HUES48 (cell line): ENCODE data around the gene MBD6.

ENCODE experiments used
- H3K27ac ChIP-seq: one replicate; pipeline ENCODE4 v1.7.0; 2013; ENCODE audit warnings: low read depth, low read length, inconsistent platforms
- H3K27me3 ChIP-seq: 2 replicates; pipeline ENCODE4 v1.6.1; 2013; ENCODE audit warnings: mild to moderate bottlenecking, low read length; ENCODE audit not compliant: control insufficient read depth, insufficient read depth
- H3K36me3 ChIP-seq: 2 replicates; pipeline ENCODE4 v1.6.1; 2013; ENCODE audit warnings: low read length; ENCODE audit not compliant: control insufficient read depth, insufficient read depth
- H3K4me1 ChIP-seq: 2 replicates; pipeline ENCODE4 v1.6.1; 2013; ENCODE audit warnings: mild to moderate bottlenecking, low read length; ENCODE audit not compliant: control insufficient read depth, insufficient read depth
- H3K4me3 ChIP-seq: 2 replicates; pipeline ENCODE4 v1.5.1; 2013; ENCODE audit warnings: mild to moderate bottlenecking, low read depth, low read length
- H3K9ac ChIP-seq: 2 replicates; pipeline ENCODE4 v1.6.1; 2013; ENCODE audit warnings: mild to moderate bottlenecking, low read depth, low read length, moderate library complexity
- H3K9me3 ChIP-seq: 2 replicates; pipeline ENCODE4 v1.6.1; 2013; ENCODE audit warnings: low read length; ENCODE audit not compliant: control insufficient read depth, insufficient read depth

MBD6 gene

DNA sequence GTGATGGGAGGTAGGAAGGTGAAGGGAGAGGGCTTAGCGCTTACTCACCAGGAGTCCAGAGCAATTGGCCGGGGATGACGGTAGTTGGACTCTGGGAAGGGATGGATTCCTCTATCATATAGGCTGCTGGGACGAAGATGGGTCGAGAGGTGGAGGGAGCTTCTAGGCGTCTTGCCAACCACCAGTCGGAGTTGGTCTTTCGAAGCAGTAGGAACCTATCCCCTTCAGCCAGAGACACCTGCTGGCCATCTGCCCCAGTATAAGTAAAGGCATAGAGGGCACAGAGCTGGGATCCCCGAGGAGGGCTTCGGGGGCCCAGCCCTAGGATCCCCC is 43.6 kb upstream of the MBD6 start:
- H3K27me3 ChIP-seq, result peaks cover 36% of the 10 kb centered on the region
- H3K27ac ChIP-seq, result no peak overlapping the region
- no peaks in the 10 kb centered on the region for H3K9me3 ChIP-seq
- H3K4me3 ChIP-seq, result no peak overlapping the region
- no peak overlapping the region for H3K9ac ChIP-seq
- no peaks in the 10 kb centered on the region for H3K36me3 ChIP-seq
- peaks cover 34% of the 10 kb centered on the region for H3K4me1 ChIP-seq

DNA sequence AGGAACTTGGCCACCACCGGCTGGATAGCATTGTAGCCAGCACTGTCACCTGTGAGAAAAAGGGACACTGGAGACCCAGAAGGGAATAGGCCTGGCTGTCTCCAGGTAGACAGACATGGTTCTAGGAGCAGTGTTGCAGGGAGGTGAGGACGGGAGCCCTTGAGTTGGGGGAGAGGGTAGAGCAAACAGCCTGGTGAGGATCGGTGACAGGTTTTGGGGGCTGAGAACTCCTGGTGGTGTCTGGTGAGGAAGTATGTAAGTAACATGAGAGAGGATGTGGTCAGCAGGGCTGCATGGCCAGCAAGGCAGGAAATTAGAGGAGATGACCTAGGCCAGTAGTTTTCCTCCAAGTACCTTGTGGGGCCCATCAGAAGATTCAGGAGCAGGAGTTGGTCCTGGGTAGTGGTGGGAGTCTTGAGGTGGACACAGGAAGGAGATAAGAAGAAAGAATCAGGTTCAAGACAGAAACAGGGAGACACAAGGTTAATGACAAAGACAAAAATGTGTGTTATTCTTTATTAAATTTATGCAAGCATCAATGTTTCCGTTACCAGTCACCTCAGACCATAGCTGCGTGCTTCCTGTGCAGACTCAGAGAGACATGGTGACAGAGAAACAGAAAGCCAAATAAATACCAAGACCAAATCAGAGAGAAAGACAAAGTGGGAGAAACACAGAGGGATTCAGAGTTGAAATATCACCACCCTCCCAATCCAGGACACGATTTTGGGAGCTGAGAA is 43.1 kb upstream of the MBD6 start, which contains the start of gene ARHGAP9:
Gene ARHGAP9 (minus strand): TSS at position 491 of the 740 bp plus-strand sequence. CDS start 460 bp downstream, at position 31.
- H3K4me1 ChIP-seq, result peaks cover 34% of the 10 kb centered on the region
- H3K27ac ChIP-seq, result no peak within 1 kb of the TSS
- no peak within 1 kb of the TSS for H3K9ac ChIP-seq
- no peaks in the 10 kb centered on the region for H3K9me3 ChIP-seq
- no peaks in the 10 kb centered on the region for H3K36me3 ChIP-seq
- peaks cover 30% of the 10 kb centered on the region for H3K27me3 ChIP-seq
- no peak within 1 kb of the TSS for H3K4me3 ChIP-seq

DNA sequence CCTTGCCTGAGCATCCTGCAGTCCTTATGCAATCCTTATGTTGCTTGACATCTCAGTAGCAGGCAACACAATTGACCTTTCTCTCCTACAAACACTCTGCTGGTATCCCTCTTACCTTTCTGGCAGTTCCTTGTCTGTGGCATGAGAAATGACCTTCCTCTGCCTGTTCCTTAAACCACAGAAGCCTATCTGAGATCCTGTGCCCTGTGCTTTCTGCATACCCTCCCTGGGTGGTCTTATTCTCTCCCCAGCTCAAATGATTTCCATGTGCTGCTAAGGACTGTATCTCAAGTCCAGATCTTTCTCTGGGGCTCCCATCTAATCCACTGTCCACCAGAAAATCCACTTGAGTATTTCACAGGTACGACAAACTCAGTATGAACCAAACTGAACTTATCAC is 41.0 kb upstream of the MBD6 start:
- no peaks in the 10 kb centered on the region for H3K36me3 ChIP-seq
- H3K4me3 ChIP-seq, result no peak overlapping the region
- H3K4me1 ChIP-seq, result peaks cover 20% of the 10 kb centered on the region
- no peak overlapping the region for H3K9ac ChIP-seq
- peaks cover 9% of the 10 kb centered on the region for H3K27me3 ChIP-seq
- H3K9me3 ChIP-seq, result no peaks in the 10 kb centered on the region
- H3K27ac ChIP-seq, result no peak overlapping the region

DNA sequence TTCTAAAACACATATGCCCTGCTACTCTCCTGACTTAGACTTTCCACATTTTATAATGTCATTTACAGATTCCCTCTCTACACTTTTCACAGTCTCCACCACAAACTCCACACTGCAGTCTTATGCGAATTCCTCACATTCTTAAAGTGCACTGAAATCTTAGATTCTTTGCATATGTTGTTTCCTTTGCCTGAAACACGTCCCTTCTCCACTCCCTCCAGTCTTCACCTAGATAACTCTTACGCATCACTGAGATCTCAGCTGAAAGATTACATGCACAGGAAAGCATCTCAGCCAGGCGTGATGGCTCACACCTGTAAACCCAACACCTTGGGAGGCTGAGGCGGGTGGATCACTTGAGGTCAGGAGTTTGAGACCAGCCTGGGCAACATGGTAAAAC is 39.2 kb upstream of the MBD6 start:
- H3K9me3 ChIP-seq, result no peaks in the 10 kb centered on the region
- H3K27me3 ChIP-seq, result no peaks in the 10 kb centered on the region
- no peaks in the 10 kb centered on the region for H3K36me3 ChIP-seq
- H3K27ac ChIP-seq, result no peak overlapping the region
- H3K4me1 ChIP-seq, result peaks cover 12% of the 10 kb centered on the region
- no peak overlapping the region for H3K9ac ChIP-seq
- H3K4me3 ChIP-seq, result no peak overlapping the region

DNA sequence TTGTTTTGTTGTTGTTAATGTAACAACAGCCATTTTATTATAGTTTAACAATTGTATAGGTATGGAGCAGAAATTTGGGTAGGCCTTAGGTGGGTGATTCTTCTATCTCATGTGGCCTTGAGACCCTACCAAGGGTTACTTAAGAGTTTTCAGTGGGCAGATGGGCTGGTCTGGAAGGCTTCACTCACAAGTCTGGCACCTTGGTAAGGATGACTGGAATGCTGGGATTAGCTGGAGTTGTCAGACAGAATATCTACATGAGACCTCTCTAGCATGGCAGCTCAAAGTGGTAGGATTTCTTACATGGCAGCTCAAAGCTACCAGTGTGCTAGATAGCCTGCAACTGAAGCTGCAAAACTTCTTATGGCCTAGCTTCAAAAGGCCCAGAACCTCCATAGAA is 36.9 kb upstream of the MBD6 start:
- peaks cover 20% of the 10 kb centered on the region for H3K36me3 ChIP-seq
- no peaks in the 10 kb centered on the region for H3K27me3 ChIP-seq
- H3K4me1 ChIP-seq, result peaks cover 17% of the 10 kb centered on the region
- no peak overlapping the region for H3K4me3 ChIP-seq
- H3K9me3 ChIP-seq, result no peaks in the 10 kb centered on the region
- no peak overlapping the region for H3K9ac ChIP-seq
- H3K27ac ChIP-seq, result no peak overlapping the region

DNA sequence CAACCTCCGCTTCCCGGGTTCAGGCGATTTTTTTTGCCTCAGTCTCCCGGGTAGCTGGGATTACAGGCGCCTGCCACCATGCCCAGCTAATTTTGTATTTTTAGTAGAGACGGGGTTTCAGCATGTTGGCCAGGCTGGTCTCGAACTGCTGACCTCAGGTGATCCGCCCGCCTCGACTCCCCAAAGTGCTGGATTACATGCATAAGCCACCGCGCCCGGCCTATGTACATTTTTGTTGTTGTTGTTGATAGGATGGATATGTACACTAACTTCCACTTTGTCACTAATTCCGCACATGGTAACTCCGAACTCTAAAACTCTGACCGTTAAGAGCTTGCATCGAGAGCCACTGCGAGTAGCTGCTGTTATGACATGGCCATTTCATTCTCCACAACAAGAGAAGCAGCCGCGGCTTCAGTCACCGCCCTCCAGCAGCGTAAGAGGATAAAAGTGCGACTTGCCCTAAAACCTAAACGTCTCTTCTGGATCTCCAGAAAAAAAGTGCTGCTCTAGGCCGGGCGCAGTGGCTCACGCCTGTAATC is 35.5 kb upstream of the MBD6 start:
- Histone ChIP-seq H3K36me3 (peaks cover 32% of the 10 kb centered on the region), H3K27ac (no peak overlapping the region), H3K9me3 (no peaks in the 10 kb centered on the region), H3K4me3 (no peak overlapping the region; the same call in 1 of the 2 replicates), H3K27me3 (no peaks in the 10 kb centered on the region), H3K4me1 (peaks cover 12% of the 10 kb centered on the region; the same call in 1 of the 2 replicates), H3K9ac (no peak overlapping the region)

DNA sequence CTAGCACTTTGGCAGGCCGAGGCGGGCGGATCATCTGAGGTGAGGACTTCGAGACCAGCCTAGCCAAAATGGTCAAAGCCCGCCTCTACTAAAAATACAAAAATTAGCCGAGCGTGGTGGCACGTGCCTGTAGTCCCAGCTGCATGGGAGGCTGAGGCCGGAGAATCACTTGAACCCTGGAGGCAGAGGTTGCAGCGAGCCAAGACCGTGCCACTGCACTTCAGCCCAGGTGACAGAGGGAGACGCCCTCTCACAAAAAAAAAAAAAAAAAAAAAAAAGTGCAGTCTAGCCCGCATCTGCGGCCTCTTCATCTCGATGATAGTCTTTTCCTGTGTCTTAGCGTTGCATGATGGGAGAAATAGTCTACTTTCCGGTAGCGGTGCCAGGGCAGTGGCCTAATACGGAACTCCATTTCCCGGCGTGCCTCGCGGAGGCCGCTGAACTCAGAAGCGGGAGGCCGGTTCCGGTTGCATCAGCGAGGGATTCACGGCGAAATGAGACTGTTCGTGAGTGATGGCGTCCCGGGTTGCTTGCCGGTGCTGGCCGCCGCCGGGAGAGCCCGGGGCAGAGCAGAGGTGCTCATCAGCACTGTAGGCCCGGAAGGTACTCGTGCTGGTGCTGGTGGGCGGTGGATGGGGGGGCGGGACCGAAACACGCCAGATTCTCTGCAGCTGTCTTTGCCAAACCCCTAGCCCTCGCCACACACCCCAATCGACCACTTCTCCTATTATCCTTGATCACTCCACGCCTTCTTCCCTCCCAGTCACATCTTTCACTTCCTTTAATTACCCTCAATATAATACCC is 34.8 kb upstream of the MBD6 start, which contains the start of gene MARS1:
Gene MARS1 (plus strand): TSS at position 472 of the 805 bp plus-strand sequence. CDS start 23 bp downstream, at position 495.
- Histone ChIP-seq H3K4me3 (peak within 1 kb of the TSS; percentile 91), H3K27me3 (no peaks in the 10 kb centered on the region), H3K9me3 (peaks cover 2% of the 10 kb centered on the region; the same call in 1 of the 2 replicates), H3K27ac (peak within 1 kb of the TSS; percentile 93), H3K36me3 (peaks cover 38% of the 10 kb centered on the region), H3K9ac (peak within 1 kb of the TSS; percentile 97), H3K4me1 (peaks cover 12% of the 10 kb centered on the region; the same call in 1 of the 2 replicates)

DNA sequence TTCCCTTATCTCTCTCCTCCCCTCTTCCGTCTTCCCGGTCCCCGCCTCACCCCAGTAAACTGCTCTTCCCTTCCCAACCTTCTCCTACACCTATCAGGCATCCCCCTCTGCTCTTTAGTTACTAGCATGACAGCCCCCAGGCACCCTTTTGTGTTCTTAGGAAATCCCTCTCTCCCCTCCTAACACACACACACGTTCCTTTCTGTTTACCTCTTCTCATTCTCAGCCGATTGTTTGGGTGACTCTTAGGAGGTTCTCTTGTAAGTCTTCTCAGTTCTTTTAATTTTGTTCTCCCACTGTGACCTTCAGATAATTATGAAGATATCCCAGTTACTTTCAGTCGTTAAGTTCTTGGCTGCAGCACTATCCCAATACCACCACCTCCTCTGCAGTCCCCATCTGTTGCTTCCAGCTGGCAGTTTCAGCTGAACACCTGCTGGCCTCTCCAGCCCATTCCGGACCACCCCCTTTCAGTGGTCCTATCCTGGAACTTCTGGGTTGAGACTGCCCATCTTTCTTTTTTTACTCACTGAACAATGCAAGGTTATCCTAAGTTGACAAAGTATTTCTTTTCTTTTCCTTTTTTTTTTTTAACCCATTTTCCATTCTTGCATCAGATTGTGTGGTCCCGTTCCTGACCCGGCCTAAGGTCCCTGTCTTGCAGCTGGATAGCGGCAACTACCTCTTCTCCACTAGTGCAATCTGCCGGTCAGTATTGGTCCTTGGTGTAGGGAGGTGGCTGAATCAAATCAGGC is 34.0 kb upstream of the MBD6 start:
- Histone ChIP-seq H3K36me3 (peaks cover 41% of the 10 kb centered on the region), H3K4me3 (peak overlapping the region; percentile 91), H3K27ac (peak overlapping the region; percentile 93), H3K4me1 (peaks cover 5% of the 10 kb centered on the region; the same call in 1 of the 2 replicates), H3K9me3 (peaks cover 5% of the 10 kb centered on the region; the same call in 1 of the 2 replicates), H3K9ac (peak overlapping the region; percentile 97), H3K27me3 (no peaks in the 10 kb centered on the region)

DNA sequence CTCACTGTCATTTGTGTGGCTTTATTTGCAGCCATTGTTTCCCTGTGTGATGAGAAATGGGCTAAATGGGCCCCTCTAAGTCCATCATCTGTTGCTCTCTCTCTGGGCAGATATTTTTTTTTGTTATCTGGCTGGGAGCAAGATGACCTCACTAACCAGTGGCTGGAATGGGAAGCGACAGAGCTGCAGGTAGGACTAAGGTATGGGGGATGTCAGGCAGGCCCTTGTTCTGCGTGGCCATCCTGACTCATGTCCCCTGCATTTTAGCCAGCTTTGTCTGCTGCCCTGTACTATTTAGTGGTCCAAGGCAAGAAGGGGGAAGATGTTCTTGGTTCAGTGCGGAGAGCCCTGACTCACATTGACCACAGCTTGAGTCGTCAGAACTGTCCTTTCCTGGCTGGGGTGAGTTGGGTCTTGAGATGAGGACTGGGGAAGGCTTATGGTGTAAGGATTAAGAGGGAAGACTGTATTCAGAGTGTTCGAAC is 33.4 kb upstream of the MBD6 start:
- peaks cover 45% of the 10 kb centered on the region for H3K36me3 ChIP-seq
- peak overlapping the region; percentile 91 for H3K4me3 ChIP-seq
- no peak overlapping the region for H3K27ac ChIP-seq
- H3K9ac ChIP-seq, result peak overlapping the region; percentile 97; the same call in 1 of the 2 replicates
- peaks cover 5% of the 10 kb centered on the region; the same call in 1 of the 2 replicates for H3K4me1 ChIP-seq
- H3K27me3 ChIP-seq, result no peaks in the 10 kb centered on the region
- peaks cover 5% of the 10 kb centered on the region; the same call in 1 of the 2 replicates for H3K9me3 ChIP-seq

DNA sequence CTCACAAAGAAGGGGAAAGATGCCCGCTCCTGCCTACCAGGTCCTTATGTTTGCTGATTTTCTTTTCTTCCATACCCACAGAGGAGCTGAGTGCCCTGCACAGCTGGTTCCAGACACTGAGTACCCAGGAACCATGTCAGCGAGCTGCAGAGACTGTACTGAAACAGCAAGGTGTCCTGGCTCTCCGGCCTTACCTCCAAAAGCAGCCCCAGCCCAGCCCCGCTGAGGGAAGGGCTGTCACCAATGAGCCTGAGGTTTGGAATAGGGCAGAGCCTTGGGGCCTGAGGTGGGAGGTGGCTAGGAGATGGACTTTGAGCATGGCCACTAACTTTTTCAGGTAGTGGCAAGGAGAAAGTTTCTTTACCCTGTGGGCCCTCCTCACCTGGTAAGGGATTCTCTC is 32.5 kb upstream of the MBD6 start:
- Histone ChIP-seq H3K9ac (no peak overlapping the region), H3K4me1 (peaks cover 5% of the 10 kb centered on the region; the same call in 1 of the 2 replicates), H3K9me3 (peaks cover 5% of the 10 kb centered on the region; the same call in 1 of the 2 replicates), H3K4me3 (no peak overlapping the region), H3K27me3 (no peaks in the 10 kb centered on the region), H3K36me3 (peaks cover 45% of the 10 kb centered on the region), H3K27ac (no peak overlapping the region)
